Thyroid gland (tissue), 4 donors: ENCODE data around the gene SLC26A6.

ENCODE experiments used
- CTCF ChIP-seq, 6 experiments: fragments of 200-600 bp in 3 of 6; fragments of 450-650 bp in 3 of 6; sonication (generic) in 3 of 6; IDR thresholded peaks; one replicate each; pipeline ENCODE4 v1.5.1; 2016 to 2019; ENCODE audit warnings: antibody characterized with exemption in 6 of 6, mild to moderate bottlenecking in 2 of 6, inconsistent platforms in 1 of 6, moderate library complexity in 1 of 6
- POLR2A ChIP-seq, 2 donors: fragments of 450-650 bp; IDR thresholded peaks; one replicate each; pipeline ENCODE4 v1.6.1; 2017; ENCODE audit warnings: antibody characterized with exemption in 2 of 2, mild to moderate bottlenecking in 2 of 2, moderate library complexity in 1 of 2

GRCh38 chr3:48672522-48672921, 37.3 kb upstream of the SLC26A6 start:
- TF ChIP-seq CTCF (IDR thresholded peaks at IDR 0.05) (no peak), POLR2A (IDR thresholded peaks at IDR 0.05) (no peak)
